T-helper 1 cell treated with Interleukin-12 subunit alpha and Interleukin-12 subunit beta and Interleukin-4 antibody, amounts not matched to agents 30 ng/mL and 1 ng/mL, for 36 hours (primary cell): ENCODE results near the gene PRDX3. TPM values are rescaled to one million over a fixed set of nuclear protein-coding genes. Genes with fewer than 3 reads are reported as not detected.
"Not testable (repeated sequence)": the region's sequence is repeated elsewhere in the genome, so short reads cannot be mapped to it uniquely, and the experiment has no call there.

Experiments used
- intact Hi-C: fragments of 100-400 bp; cut with micrococcal nuclease; formaldehyde crosslinking; loops from one replicate; pipeline ENCODE4 v1.15.1; 2024
- total RNA-seq: library from RNA; stranded (reverse); gene quantifications from 2 replicates; pipeline ENCODE4 v1.2.3, GENCODE V29; 2022

PRDX3 gene
- total RNA-seq, 1 donor from 2014 or later, result 127 TPM

- intact Hi-C loops, result no loop called here
Measured at GRCh38 chr10:119166564-119166963, 12.0 kb downstream of the PRDX3 start.

- intact Hi-C loops, result no loop called here
Measured at GRCh38 chr10:119166118-119166500, 12.5 kb downstream of the PRDX3 start.

GRCh38 chr10:119165171-119166117 is 13.2 kb downstream of the PRDX3 start, which contains the start of gene SFXN4:
Gene SFXN4 (minus strand): TSS chr10:119165714. CDS start chr10:119165647, 67 bp downstream.
- intact Hi-C loops, result loop anchor here (1.0 kb wide), 10 partner anchors 13 to 708 kb away; partner anchors contain the start of genes BAG3, DENND10, EIF3A and GRK5

- intact Hi-C loops, result no loop called here
Measured at GRCh38 chr10:119162452-119163092, 16.0 kb downstream of the PRDX3 start.

GRCh38 chr10:119161680-119162451 is 16.7 kb downstream of the PRDX3 start:
- intact Hi-C loops, result no loop called here

- intact Hi-C loops, result no loop called here
Measured at GRCh38 chr10:119159332-119159731, 19.3 kb downstream of the PRDX3 start.

- intact Hi-C loops, result no loop called here
Measured at GRCh38 chr10:119153661-119154060, 25.0 kb downstream of the PRDX3 start.

- intact Hi-C loops, result no loop called here
Measured at GRCh38 chr10:119153041-119153440, 25.6 kb downstream of the PRDX3 start.

GRCh38 chr10:119151601-119152000 is 27.0 kb downstream of the PRDX3 start:
- intact Hi-C loops, result not testable (repeated sequence)

GRCh38 chr10:119149729-119150128 is 28.9 kb downstream of the PRDX3 start:
- intact Hi-C loops, result no loop called here

- intact Hi-C loops, result no loop called here
Measured at GRCh38 chr10:119149157-119149556, 29.5 kb downstream of the PRDX3 start.

- intact Hi-C loops, result no loop called here
Measured at GRCh38 chr10:119143657-119144056, 35.0 kb downstream of the PRDX3 start.

GRCh38 chr10:119140603-119141245 is 37.9 kb downstream of the PRDX3 start:
- intact Hi-C loops, result no loop called here

- intact Hi-C loops, result loop anchor here (5.0 to 10.0 kb wide), 2 partner anchors 278 to 735 kb away; partner anchors contain the start of gene MCMBP
Measured at GRCh38 chr10:119139464-119140067, 39.0 kb downstream of the PRDX3 start.

- intact Hi-C loops, result loop anchor here (5.0 to 10.0 kb wide), 2 partner anchors 279 to 736 kb away; partner anchors contain the start of gene MCMBP
Measured at GRCh38 chr10:119138346-119139306, 40.0 kb downstream of the PRDX3 start.

- intact Hi-C loops, result loop anchor here (5.0 to 10.0 kb wide), 2 partner anchors 279 to 737 kb away; partner anchors contain the start of gene MCMBP
Measured at GRCh38 chr10:119137878-119138277, 40.7 kb downstream of the PRDX3 start.

GRCh38 chr10:119136084-119136483 is 42.5 kb downstream of the PRDX3 start:
- intact Hi-C loops, result loop anchor here (5.0 to 10.0 kb wide), 2 partner anchors 281 to 739 kb away; partner anchors contain the start of gene MCMBP

- intact Hi-C loops, result loop anchor here (5.0 to 10.0 kb wide), 2 partner anchors 282 to 739 kb away; partner anchors contain the start of gene MCMBP
Measured at GRCh38 chr10:119135513-119135881, 43.1 kb downstream of the PRDX3 start.

GRCh38 chr10:119133949-119134348 is 44.7 kb downstream of the PRDX3 start:
- intact Hi-C loops, result loop anchor here (2.0 to 10.0 kb wide), 3 partner anchors 73 to 741 kb away; partner anchors contain the start of genes GRK5 and MCMBP
